ENCODE results near the gene KIF1B. TPM values are rescaled to one million over a fixed set of nuclear protein-coding genes. Genes with fewer than 3 reads are reported as not detected.

Gene KIF1B
- total and polyA plus RNA-seq, 10 of the 15 experiments (the other 5 are each of a cell fraction or from before 2014, with no cell fraction given), result 2.1 to 16.5 (median 8.7) TPM

GRCh38 chr1:10211805-10212410, 1.5 kb downstream of the KIF1B start:
- peak overlapping the region; percentile 84 for H3K4me3 ChIP-seq
- TF ChIP-seq BRCA1 (IDR thresholded peaks at IDR 0.05; ENCODE audit: low read depth, low read length) (no peak), MLLT1 (IDR thresholded peaks at IDR 0.05) (peak; percentile 79), SUZ12 (IDR thresholded peaks at IDR 0.05; ENCODE audit: unreplicated experiment) (no peak)
- ATAC-seq (no peak), DNase-seq (ENCODE audit: low read depth, low spot score) (no peak), FAIRE-seq (no peak)
- H3K27ac ChIP-seq (ENCODE audit: control insufficient read depth, insufficient read depth), result no peak overlapping the region
- no peak overlapping the region for H2AFZ ChIP-seq (ENCODE audit: control insufficient read depth, low read depth, low read length)
- H3K79me2 ChIP-seq (ENCODE audit: control insufficient read depth, insufficient read depth, low read length), result peaks cover 21% of the 10 kb centered on the region
- WGBS (ENCODE audit: insufficient coverage, insufficient replicate concordance, low lambda C conversion rate, missing lambda C conversion rate), result 97% methylated on average over 11 of the region's 11 CpGs
- POLR2A ChIA-PET, result interaction anchor here (0.6 to 0.9 kb wide), 3 partner anchors 10 to 625 kb away, joined by 3 to 4 read pairs (median 3); no protein-coding TSS in a partner anchor
- H3K36me3 ChIP-seq (ENCODE audit: control insufficient read depth in 2 of 2, insufficient read depth in 2 of 2, low read length in 1 of 2), result no peaks in the 10 kb centered on the region
- intact Hi-C loops (cut with micrococcal nuclease; ENCODE audit: unreplicated experiment), result loop anchor here (5.0 kb wide), 1 partner anchor 215 kb away; no protein-coding TSS in a partner anchor
- H3K9ac ChIP-seq (ENCODE audit: control insufficient read depth, insufficient read depth, low read length), result no peak overlapping the region
- SMC1A ChIA-PET (ENCODE audit: uncharacterized antibody, unreplicated experiment), result interaction anchor here (1.3 to 1.5 kb wide), 2 partner anchors 24 to 126 kb away, joined by 4 to 5 read pairs; no protein-coding TSS in a partner anchor
- no peaks in the 10 kb centered on the region for H3K27me3 ChIP-seq (replicated peaks in 1 of 2; ENCODE audit: control insufficient read depth in 2 of 2, insufficient read depth in 2 of 2, low read length in 1 of 2)
- BruUV-seq (replicated peaks), result no TSS peak
- CTCF ChIA-PET, result interaction anchor here (1.2 to 2.0 kb wide), 3 partner anchors 126 to 270 kb away, joined by 4 to 6 read pairs (median 5); no protein-coding TSS in a partner anchor
- H4K20me1 ChIP-seq (ENCODE audit: control insufficient read depth, insufficient read depth), result no peaks in the 10 kb centered on the region
- in situ Hi-C loops (cut with MboI), result no loop called here
- H3K4me2 ChIP-seq (ENCODE audit: control insufficient read depth, insufficient read depth), result peak overlapping the region; percentile 99
- H3K4me1 ChIP-seq (ENCODE audit: control insufficient read depth, insufficient read depth, low read length), result peaks cover 7% of the 10 kb centered on the region
- no peaks in the 10 kb centered on the region for H3K9me3 ChIP-seq (replicated peaks; ENCODE audit: control insufficient read depth, insufficient read depth, low read length)
- RAD21 ChIA-PET (ENCODE audit: unreplicated experiment), result interaction anchor here (2.0 kb wide), 1 partner anchor 126 kb away, joined by 7 read pairs; no protein-coding TSS in a partner anchor
